ENCODE measurements around the gene COX8C.

DNA sequence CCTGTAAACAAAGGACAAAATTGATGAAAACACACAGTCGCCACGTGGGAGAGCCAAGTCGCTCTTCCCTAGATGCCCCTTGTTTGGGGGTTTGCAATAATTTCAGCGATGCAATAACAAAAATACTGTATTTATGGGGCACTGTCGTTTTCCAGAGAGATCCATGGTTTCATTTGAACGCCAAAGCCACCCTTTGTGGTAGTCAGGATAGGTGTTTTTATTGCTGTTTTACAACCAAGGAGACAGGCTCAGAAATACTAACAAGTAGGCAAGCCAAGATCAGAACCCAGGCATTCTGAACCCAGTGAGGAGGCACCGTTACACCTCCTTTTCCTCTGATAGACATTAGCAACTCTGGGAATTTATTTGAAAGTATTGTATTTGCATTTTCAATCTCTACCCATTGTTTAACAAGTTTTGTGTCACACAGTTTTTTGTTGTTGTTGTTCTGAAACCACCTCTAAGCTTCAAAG is 13.3 kb upstream of the COX8C start:
- TF ChIP-seq CTCF (IDR thresholded peaks at IDR 0.05; ENCODE audit: low read depth, low read length, missing input control) = no peak
- TF ChIP-seq MAX (IDR thresholded peaks at IDR 0.05) = no peak
- TF ChIP-seq YY1 (IDR thresholded peaks at IDR 0.05) = no peak
- TF ChIP-seq JUND (IDR thresholded peaks at IDR 0.05) = no peak
- no peak for TF ChIP-seq GABPA (IDR thresholded peaks at IDR 0.05 in 1 of 2, conservative IDR thresholded peaks at IDR 0.05 in 1 of 2)
- no peak for TF ChIP-seq RAD21 (IDR thresholded peaks at IDR 0.05)
- no peak for TF ChIP-seq REST (IDR thresholded peaks at IDR 0.05)
- TF ChIP-seq ZBTB33 (IDR thresholded peaks at IDR 0.05) = no peak
- no peak for TF ChIP-seq TAF1 (conservative IDR thresholded peaks at IDR 0.05)
- TF ChIP-seq NR2F2 (IDR thresholded peaks at IDR 0.05) = no peak
- no peak for TF ChIP-seq EGR1 (IDR thresholded peaks at IDR 0.05; ENCODE audit: low read depth in 2 of 2)
- TF ChIP-seq FOXA1 (IDR thresholded peaks at IDR 0.05) = no peak
- no peak for TF ChIP-seq RXRA (IDR thresholded peaks at IDR 0.05)
- TF ChIP-seq, protein P1, sequence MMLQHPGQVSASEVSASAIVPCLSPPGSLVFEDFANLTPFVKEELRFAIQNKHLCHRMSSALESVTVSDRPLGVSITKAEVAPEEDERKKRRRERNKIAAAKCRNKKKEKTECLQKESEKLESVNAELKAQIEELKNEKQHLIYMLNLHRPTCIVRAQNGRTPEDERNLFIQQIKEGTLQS (IDR thresholded peaks at IDR 0.05) = no peak

Measured in liver (tissue), 3 donors.